ENCODE results near the gene ABCB8. TPM values are rescaled to one million over a fixed set of nuclear protein-coding genes. Genes with fewer than 3 reads are reported as not detected.

Gene ABCB8
- total RNA-seq, 1 donor from 2014 or later = 20.4 TPM

DNA sequence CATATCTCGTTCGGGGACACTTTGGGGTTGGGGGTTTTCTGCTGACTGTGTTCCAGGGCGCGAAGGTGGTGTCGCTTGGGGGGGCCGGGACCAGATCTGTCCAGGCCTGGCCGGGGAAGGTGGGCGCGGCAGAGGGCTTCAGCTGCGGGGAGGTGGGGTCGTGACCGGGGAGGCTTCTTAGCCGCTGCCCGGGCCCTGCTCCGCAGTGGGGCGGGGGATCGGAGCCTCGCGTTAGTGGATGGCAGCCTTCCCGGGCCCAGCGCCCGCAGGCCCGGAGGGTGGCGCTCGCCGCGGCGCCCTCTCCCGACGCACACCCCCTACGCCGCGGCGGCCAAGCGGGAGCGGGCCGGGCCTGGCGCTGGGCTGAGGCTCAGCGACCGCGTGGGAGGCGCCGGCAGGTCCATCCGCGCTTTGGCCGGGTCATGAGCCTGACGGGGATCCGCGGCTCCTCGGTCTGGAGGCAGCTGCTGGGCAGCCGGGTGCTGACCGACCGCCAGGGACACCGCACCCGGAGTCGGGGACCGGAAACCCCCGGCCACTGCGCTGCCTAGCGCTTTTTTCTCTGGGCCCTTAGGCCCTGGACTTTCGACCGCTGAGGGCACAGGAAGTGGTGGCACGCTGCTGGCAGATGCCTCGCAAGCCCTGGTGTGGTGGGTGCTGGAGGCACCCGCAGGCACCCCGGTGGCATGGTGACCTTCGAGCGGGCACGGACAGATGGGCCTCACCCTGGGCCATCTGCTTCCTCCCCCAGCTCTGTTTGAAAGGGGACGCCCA lies 59.2 kb downstream of the ABCB8 start:
- DNase-seq = peak; percentile 68

GRCh38 chr7:151088019-151088855 lies 60.0 kb downstream of the ABCB8 start:
- DNase-seq = peak; percentile 57

DNA sequence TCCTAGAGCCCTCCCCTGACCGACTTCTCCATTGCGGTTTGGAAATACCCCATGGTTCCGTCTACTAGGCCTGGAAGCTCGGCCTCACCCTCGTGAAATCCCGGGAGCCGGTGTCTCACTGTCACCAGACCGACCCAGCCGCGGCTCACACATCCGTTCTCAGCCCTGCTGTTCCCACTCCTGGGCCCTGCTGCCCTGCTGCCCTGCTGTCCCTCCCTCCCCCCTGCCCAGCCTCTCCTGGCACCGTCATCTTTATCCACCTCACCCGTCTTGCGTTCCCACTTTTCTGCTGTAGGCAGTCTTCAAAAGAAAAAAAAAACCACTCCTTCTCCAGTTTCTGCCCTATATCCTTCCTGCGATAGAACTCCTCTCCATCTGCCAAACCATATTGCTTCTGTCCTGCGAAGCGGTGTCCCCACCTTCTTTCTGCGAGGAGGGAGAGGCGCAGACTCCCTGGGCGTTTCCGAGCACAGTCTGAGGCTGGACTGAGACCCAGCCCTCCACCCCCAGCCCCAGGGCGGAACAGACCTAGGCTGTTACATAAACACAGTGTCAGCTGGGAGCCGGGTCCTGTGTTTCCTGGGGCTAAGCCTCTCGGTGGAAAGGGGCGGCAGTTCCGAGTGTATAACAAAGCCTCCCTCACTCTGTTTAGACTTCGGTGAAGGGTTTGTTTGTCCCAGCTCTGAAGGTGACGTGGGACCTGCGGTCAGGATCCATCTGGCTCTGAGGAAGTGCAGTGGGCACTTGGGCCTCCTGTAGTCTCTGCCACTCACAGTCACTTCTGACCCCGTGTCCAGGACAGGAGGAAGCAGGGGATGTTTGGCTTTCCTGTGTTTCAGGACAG lies 60.8 kb downstream of the ABCB8 start:
- peak; percentile 97 for DNase-seq

- peak; percentile 41 for DNase-seq
Observed at GRCh38 chr7:151089893-151090730, 61.9 kb downstream of the ABCB8 start.

- DNase-seq = no peak
Observed at GRCh38 chr7:151091003-151091402, 62.8 kb downstream of the ABCB8 start.

DNA sequence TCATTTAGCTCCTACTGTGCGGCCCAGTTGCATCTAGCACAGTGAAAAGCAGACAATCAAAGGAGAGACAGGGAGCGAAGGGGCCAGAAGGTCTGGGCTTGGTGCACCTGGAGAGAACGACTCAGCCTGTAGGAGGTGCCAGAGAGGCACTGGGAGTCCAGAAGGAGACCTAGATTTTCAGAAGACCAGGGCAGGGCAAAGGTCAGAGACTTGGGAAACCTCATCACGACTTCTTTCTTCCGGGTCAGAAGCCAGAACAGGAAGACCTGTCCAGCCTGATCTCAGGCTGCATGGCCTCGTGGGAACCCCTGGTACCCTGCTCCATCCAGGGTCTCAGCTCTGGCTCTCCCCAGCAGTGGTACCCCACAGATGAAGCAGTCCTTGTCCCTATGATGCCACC lies 63.2 kb downstream of the ABCB8 start:
- peak; percentile 63 for DNase-seq

GRCh38 chr7:151091988-151092387 lies 63.7 kb downstream of the ABCB8 start:
- DNase-seq = no peak

DNA sequence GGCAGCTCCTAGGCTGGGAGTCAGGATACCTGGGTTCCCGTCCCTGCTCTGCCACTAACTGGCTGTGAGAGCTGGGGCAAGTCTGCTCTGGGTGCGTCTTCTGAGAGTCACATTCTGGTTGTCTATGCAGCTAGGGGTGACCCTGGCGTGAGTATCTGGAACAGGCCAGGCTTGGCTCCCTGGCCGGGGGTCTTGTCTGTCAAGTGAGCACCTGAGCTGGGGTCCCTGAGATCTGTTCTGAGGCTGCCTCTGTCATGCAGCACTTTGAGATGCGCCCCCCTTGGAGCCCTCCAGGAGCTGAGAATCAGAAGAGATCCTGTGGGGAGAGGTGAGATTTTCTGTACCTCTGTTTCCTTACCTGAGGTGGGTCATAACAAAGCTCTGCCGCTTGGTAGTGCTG lies 65.5 kb downstream of the ABCB8 start:
- DNase-seq = no peak

- no peak for DNase-seq
Observed at GRCh38 chr7:151094675-151095074, 66.4 kb downstream of the ABCB8 start.

- DNase-seq = no peak
Observed at GRCh38 chr7:151095123-151095797, 67.0 kb downstream of the ABCB8 start.

DNA sequence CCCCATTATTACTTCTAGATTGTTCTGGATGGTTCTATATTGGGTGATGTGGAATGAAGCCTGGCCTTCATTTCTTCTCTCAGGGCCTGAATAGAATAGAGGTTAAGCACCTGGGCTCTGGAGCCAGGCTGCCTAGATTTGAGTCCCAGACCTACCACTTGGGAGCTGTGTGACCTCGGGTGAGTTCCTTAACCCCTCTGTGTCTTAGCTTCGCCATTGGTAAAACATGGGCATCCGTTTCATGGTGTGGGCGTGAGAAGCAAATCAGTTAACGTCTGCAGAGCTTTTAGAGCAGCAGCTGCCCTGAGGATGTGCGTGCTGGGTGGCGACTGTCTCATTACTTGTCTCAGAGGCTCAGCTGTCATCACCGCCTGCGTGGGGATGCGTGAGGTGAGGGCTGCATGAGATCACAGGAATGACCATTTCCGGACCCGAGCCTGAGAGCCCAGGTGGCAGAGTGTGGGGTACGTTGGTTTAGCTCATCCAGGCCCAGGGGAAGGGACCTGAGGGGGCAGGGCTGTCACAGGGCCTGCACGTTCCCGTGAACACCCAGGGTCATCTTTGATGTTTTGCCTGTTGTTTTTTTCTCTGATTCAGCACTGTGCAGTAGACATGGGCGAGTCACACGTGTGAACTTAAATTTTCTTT lies 67.7 kb downstream of the ABCB8 start:
- peak; percentile 32 for DNase-seq

Other genes with a start within 250 kb of the ABCB8 start
- not detected in 2 replicates for gene TMEM176B, start 228.1 kb upstream of the ABCB8 start, total RNA-seq
- gene TMEM176A, start 227.7 kb upstream of the ABCB8 start, total RNA-seq = not detected in 2 replicates
- not detected in 2 replicates for gene AOC1, start 175.9 kb upstream of the ABCB8 start, total RNA-seq
- under 0.01 TPM in 1 of 2 replicates, not detected in the other for gene KCNH2, start 50.1 kb upstream of the ABCB8 start, total RNA-seq
- gene NOS3, start 37.4 kb upstream of the ABCB8 start, total RNA-seq = 33.4 and 103 TPM in 2 replicates
- gene ATG9B, start 4.0 kb upstream of the ABCB8 start, total RNA-seq = 0.28 TPM in 1 of 2 replicates, not detected in the other
- gene ASIC3, start 20.1 kb downstream of the ABCB8 start, total RNA-seq = 0.42 TPM in 1 of 2 replicates, not detected in the other
- gene CDK5, start 29.4 kb downstream of the ABCB8 start, total RNA-seq = 14.1 and 17.6 TPM in 2 replicates
- 93.6 and 113 TPM in 2 replicates for gene SLC4A2, start 31.1 kb downstream of the ABCB8 start, total RNA-seq
- 67.0 and 69.6 TPM in 2 replicates for gene FASTK, start 52.4 kb downstream of the ABCB8 start, total RNA-seq
- gene TMUB1, start 55.0 kb downstream of the ABCB8 start, total RNA-seq = 28.4 and 35.6 TPM in 2 replicates
- gene AGAP3, start 58.0 kb downstream of the ABCB8 start, total RNA-seq = 94.9 and 142 TPM in 2 replicates
- gene GBX1, start 139.2 kb downstream of the ABCB8 start, total RNA-seq = not detected in 2 replicates
- not detected in 2 replicates for gene ASB10, start 158.8 kb downstream of the ABCB8 start, total RNA-seq
- not detected in 2 replicates for gene H2BK1, start 182.0 kb downstream of the ABCB8 start, total RNA-seq
- 74.6 and 76.2 TPM in 2 replicates for gene ABCF2, start 198.8 kb downstream of the ABCB8 start, total RNA-seq
- gene CHPF2, start 204.0 kb downstream of the ABCB8 start, total RNA-seq = 49.9 and 66.1 TPM in 2 replicates
- gene SMARCD3, start 220.2 kb downstream of the ABCB8 start, total RNA-seq = 0.85 and 2.0 TPM in 2 replicates

All from dermis blood vessel endothelial cell (primary cell).